ENCODE measurements around the gene PARN.
A peak's percentile ranks its signal among the peaks of the same experiment; 100 is the strongest.

PARN gene

DNA sequence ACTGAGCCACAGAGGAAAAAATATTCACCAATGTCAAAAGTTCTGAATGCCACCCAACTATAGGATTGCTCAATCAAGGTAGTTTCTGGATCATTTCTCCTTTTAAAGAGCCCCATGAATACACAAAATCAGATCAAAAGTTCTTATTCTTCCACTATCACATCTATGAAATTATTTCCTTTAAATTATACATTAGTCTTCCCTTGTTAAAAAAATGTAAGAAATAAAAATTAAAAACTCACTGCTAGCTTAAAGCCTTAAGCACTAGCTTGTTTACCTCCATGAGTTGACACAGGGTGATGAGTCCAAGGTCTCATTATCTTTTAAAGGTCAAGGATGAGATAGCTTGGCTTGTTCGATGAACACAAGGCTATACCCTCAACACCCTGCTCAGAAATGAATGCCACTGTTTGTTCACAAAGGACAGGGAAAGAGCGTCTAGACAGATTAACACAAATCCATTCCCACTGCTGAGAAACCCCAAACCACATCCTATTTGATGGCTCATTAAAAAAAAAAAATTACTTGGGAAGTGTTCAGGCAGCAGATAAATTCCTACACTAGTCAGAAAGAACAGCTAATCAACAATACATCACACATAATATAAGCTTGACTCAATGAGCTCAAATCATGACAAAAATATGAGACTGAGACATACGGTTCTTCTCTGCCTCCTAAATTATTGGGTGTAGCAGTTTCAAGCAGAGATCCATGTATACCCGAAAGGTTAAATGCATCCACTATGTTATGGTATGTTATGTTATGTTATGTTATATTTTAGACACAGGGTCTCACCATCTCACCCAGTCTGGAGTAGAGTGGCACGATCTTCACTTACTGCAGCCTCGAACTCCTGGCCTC, 118.9 kb downstream of the PARN start:
- Histone ChIP-seq H3K4me1 (ENCODE audit: control insufficient read depth, low read depth, low read length) (peaks cover 2% of the 10 kb centered on the region), H2BK120ac (ENCODE audit: low read depth, low read length) (no peak overlapping the region), H3K27ac (ENCODE audit: low read depth, low read length) (no peak overlapping the region), H2BK5ac (ENCODE audit: low read length) (no peak overlapping the region), H3K4me2 (ENCODE audit: low read length) (no peak overlapping the region), H3K4me3 (ENCODE audit: low read length) (no peak overlapping the region), H3K79me1 (ENCODE audit: low read length) (no peaks in the 10 kb centered on the region), H3K4ac (ENCODE audit: low read depth, low read length) (no peak overlapping the region), H4K5ac (ENCODE audit: low read length) (no peak overlapping the region), H3K9ac (ENCODE audit: low read length) (no peak overlapping the region), H3K79me2 (ENCODE audit: control insufficient read depth, insufficient read depth, low read length) (no peaks in the 10 kb centered on the region), H3K27me3 (ENCODE audit: insufficient read depth, low read length, poor library complexity) (no peaks in the 10 kb centered on the region), H4K8ac (ENCODE audit: low read depth, low read length) (no peak overlapping the region), H2AK5ac (ENCODE audit: low read length) (no peak overlapping the region), H3K23ac (ENCODE audit: low read length) (no peak overlapping the region), H3K36me3 (ENCODE audit: control insufficient read depth, insufficient read depth, low read length) (no peaks in the 10 kb centered on the region), H2BK15ac (replicated peaks; ENCODE audit: low read depth) (no peak overlapping the region), H3K56ac (ENCODE audit: low read length) (no peak overlapping the region), H3K18ac (ENCODE audit: low read length) (no peak overlapping the region)
- WGBS (ENCODE audit: extremely low coverage, insufficient coverage, low lambda C conversion rate), result no CpG with 5 or more reads among the region's 6 CpGs
- DNase-seq, result no peak

DNA sequence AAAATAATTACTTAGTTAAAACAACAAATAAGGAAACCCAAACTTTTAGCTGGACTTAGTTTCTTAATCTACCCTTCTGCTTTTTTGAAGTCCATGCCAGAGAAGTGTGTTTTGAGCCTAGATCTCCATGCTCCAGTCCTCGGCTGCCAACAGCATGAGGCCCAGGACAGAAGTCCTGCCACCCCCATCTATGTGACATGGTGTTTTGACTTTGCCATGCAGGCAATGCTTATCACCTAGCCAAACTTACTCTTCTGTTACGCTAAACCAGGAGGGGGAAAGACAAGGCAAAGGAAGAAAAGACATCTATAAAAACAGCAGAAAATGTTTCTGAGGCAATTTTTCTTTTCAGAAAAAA, 119.5 kb downstream of the PARN start:
- no peak overlapping the region for H2BK120ac ChIP-seq (ENCODE audit: low read depth, low read length)
- no peak overlapping the region for H4K5ac ChIP-seq (ENCODE audit: low read length)
- H3K56ac ChIP-seq (ENCODE audit: low read length), result no peak overlapping the region
- H3K79me1 ChIP-seq (ENCODE audit: low read length), result no peaks in the 10 kb centered on the region
- H3K9ac ChIP-seq (ENCODE audit: low read length), result no peak overlapping the region
- H2BK5ac ChIP-seq (ENCODE audit: low read length), result no peak overlapping the region
- no peak overlapping the region for H3K18ac ChIP-seq (ENCODE audit: low read length)
- H3K4me3 ChIP-seq (ENCODE audit: low read length), result no peak overlapping the region
- H3K4me2 ChIP-seq (ENCODE audit: low read length), result no peak overlapping the region
- H3K23ac ChIP-seq (ENCODE audit: low read length), result no peak overlapping the region
- DNase-seq, result no peak
- no peak overlapping the region for H2BK15ac ChIP-seq (replicated peaks; ENCODE audit: low read depth)
- no peaks in the 10 kb centered on the region for H3K27me3 ChIP-seq (ENCODE audit: insufficient read depth, low read length, poor library complexity)
- no peak overlapping the region for H2AK5ac ChIP-seq (ENCODE audit: low read length)
- peaks cover 2% of the 10 kb centered on the region for H3K4me1 ChIP-seq (ENCODE audit: control insufficient read depth, low read depth, low read length)
- H3K4ac ChIP-seq (ENCODE audit: low read depth, low read length), result no peak overlapping the region
- no peaks in the 10 kb centered on the region for H3K79me2 ChIP-seq (ENCODE audit: control insufficient read depth, insufficient read depth, low read length)
- no peak overlapping the region for H4K8ac ChIP-seq (ENCODE audit: low read depth, low read length)
- no peaks in the 10 kb centered on the region for H3K36me3 ChIP-seq (ENCODE audit: control insufficient read depth, insufficient read depth, low read length)
- H3K27ac ChIP-seq (ENCODE audit: low read depth, low read length), result no peak overlapping the region
- whole genome bisulfite sequencing (ENCODE audit: extremely low coverage, insufficient coverage, low lambda C conversion rate), result no CpG with 5 or more reads among the region's 2 CpGs

DNA sequence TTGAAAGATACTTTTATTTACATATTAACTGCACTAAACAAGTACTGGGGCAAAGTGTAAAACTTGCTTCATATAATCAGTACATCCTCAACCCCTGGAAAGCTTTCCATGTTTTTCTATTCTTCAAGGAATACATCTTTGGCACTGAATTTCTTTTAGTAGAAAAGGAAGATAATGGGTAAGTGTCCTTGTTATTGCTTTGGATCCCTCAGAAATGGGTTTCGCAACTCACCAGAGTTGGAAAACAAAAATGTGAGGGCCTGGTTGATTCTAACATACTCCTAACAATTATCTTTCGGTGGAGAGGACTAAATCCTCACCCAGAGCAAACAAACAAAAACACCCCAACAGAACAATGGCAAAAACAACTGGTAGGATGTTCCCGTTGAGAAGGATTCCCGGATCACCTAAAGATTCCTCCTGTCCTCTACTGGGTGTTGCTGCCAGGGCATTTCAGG, 120.4 kb downstream of the PARN start:
- WGBS (ENCODE audit: extremely low coverage, insufficient coverage, low lambda C conversion rate), result no CpG with 5 or more reads among the region's 4 CpGs
- no peak overlapping the region for H2BK15ac ChIP-seq (replicated peaks; ENCODE audit: low read depth)

DNA sequence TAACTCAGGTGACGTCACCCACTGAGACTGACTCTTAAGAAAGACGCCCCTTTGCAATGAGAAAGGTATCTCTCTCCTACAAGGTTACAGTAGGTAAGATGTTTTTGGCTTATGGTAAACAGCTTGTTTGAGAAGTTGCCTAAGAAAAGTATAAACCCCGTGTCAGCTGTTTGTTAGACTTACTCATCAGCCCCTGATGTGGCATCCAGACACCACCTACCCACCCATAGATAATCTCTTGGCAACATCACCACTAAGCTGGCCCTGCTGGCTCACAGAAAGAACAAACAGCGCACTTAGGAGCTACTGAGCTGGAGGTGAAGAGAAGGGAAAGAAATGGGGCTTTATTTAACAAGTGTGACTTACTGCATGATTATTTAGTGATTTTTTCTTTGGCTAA, 121.0 kb downstream of the PARN start:
- H3K27ac ChIP-seq (ENCODE audit: low read depth, low read length), result no peak overlapping the region
- H2BK15ac ChIP-seq (replicated peaks; ENCODE audit: low read depth), result no peak overlapping the region
- H3K36me3 ChIP-seq (ENCODE audit: control insufficient read depth, insufficient read depth, low read length), result no peaks in the 10 kb centered on the region
- H4K5ac ChIP-seq (ENCODE audit: low read length), result no peak overlapping the region
- H2BK5ac ChIP-seq (ENCODE audit: low read length), result no peak overlapping the region
- H2BK120ac ChIP-seq (ENCODE audit: low read depth, low read length), result no peak overlapping the region
- H3K9ac ChIP-seq (ENCODE audit: low read length), result no peak overlapping the region
- no peak overlapping the region for H3K18ac ChIP-seq (ENCODE audit: low read length)
- no peak overlapping the region for H4K8ac ChIP-seq (ENCODE audit: low read depth, low read length)
- H3K4me1 ChIP-seq (ENCODE audit: control insufficient read depth, low read depth, low read length), result peaks cover 2% of the 10 kb centered on the region
- H3K79me2 ChIP-seq (ENCODE audit: control insufficient read depth, insufficient read depth, low read length), result no peaks in the 10 kb centered on the region
- no peak overlapping the region for H3K4me2 ChIP-seq (ENCODE audit: low read length)
- H3K4me3 ChIP-seq (ENCODE audit: low read length), result no peak overlapping the region
- no CpG with 5 or more reads among the region's 4 CpGs for WGBS (ENCODE audit: extremely low coverage, insufficient coverage, low lambda C conversion rate)
- no peak overlapping the region for H3K23ac ChIP-seq (ENCODE audit: low read length)
- DNase-seq, result peak; percentile 52
- H3K56ac ChIP-seq (ENCODE audit: low read length), result no peak overlapping the region
- no peak overlapping the region for H2AK5ac ChIP-seq (ENCODE audit: low read length)
- H3K79me1 ChIP-seq (ENCODE audit: low read length), result no peaks in the 10 kb centered on the region
- H3K4ac ChIP-seq (ENCODE audit: low read depth, low read length), result no peak overlapping the region
- H3K27me3 ChIP-seq (ENCODE audit: insufficient read depth, low read length, poor library complexity), result no peaks in the 10 kb centered on the region

More for the DNA sequence above, 120.4 kb downstream of the PARN start:
- Histone ChIP-seq H3K56ac (ENCODE audit: low read length) (no peak overlapping the region), H4K5ac (ENCODE audit: low read length) (no peak overlapping the region), H3K9ac (ENCODE audit: low read length) (no peak overlapping the region), H3K4me3 (ENCODE audit: low read length) (no peak overlapping the region), H3K36me3 (ENCODE audit: control insufficient read depth, insufficient read depth, low read length) (no peaks in the 10 kb centered on the region), H4K8ac (ENCODE audit: low read depth, low read length) (no peak overlapping the region), H3K18ac (ENCODE audit: low read length) (no peak overlapping the region), H3K27ac (ENCODE audit: low read depth, low read length) (no peak overlapping the region), H3K27me3 (ENCODE audit: insufficient read depth, low read length, poor library complexity) (no peaks in the 10 kb centered on the region), H3K4me2 (ENCODE audit: low read length) (no peak overlapping the region), H3K79me2 (ENCODE audit: control insufficient read depth, insufficient read depth, low read length) (no peaks in the 10 kb centered on the region), H2BK5ac (ENCODE audit: low read length) (no peak overlapping the region), H3K23ac (ENCODE audit: low read length) (no peak overlapping the region), H3K4ac (ENCODE audit: low read depth, low read length) (no peak overlapping the region), H3K79me1 (ENCODE audit: low read length) (no peaks in the 10 kb centered on the region), H3K4me1 (ENCODE audit: control insufficient read depth, low read depth, low read length) (peaks cover 2% of the 10 kb centered on the region), H2AK5ac (ENCODE audit: low read length) (no peak overlapping the region), H2BK120ac (ENCODE audit: low read depth, low read length) (no peak overlapping the region)
- DNase-seq, result peak; percentile 55

DNA sequence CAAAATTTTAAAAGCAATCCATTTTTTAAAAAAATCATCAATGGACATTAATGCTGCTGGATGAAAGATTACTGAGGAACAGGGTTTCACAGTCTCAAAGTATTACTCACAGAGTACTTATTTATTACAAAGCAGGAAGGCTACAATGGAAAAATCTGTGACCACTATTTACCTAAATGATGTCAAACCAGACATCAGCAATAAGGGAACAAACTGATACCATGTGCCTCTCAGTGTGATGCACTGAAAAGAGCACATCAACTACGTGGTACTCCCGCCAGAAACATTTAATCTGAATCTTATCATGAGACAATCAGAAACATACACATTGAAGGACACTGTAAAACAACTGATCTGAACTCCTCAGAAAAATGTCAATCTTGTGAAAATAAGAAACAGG, 124.2 kb downstream of the PARN start:
- no peak overlapping the region for H3K27ac ChIP-seq (ENCODE audit: low read depth, low read length)
- H2BK15ac ChIP-seq (replicated peaks; ENCODE audit: low read depth), result no peak overlapping the region
- H3K27me3 ChIP-seq (ENCODE audit: insufficient read depth, low read length, poor library complexity), result no peaks in the 10 kb centered on the region
- no peak overlapping the region for H3K9ac ChIP-seq (ENCODE audit: low read length)
- H2BK120ac ChIP-seq (ENCODE audit: low read depth, low read length), result no peak overlapping the region
- H2BK5ac ChIP-seq (ENCODE audit: low read length), result no peak overlapping the region
- no peak overlapping the region for H2AK5ac ChIP-seq (ENCODE audit: low read length)
- DNase-seq, result no peak
- H3K4me1 ChIP-seq (ENCODE audit: control insufficient read depth, low read depth, low read length), result peaks cover 19% of the 10 kb centered on the region
- H3K79me1 ChIP-seq (ENCODE audit: low read length), result no peaks in the 10 kb centered on the region
- H3K36me3 ChIP-seq (ENCODE audit: control insufficient read depth, insufficient read depth, low read length), result no peaks in the 10 kb centered on the region
- H3K79me2 ChIP-seq (ENCODE audit: control insufficient read depth, insufficient read depth, low read length), result no peaks in the 10 kb centered on the region
- H3K4ac ChIP-seq (ENCODE audit: low read depth, low read length), result no peak overlapping the region
- H3K4me3 ChIP-seq (ENCODE audit: low read length), result no peak overlapping the region
- WGBS (ENCODE audit: extremely low coverage, insufficient coverage, low lambda C conversion rate), result no CpG with 5 or more reads among the region's 2 CpGs
- no peak overlapping the region for H3K56ac ChIP-seq (ENCODE audit: low read length)
- H3K4me2 ChIP-seq (ENCODE audit: low read length), result no peak overlapping the region
- no peak overlapping the region for H3K23ac ChIP-seq (ENCODE audit: low read length)
- H4K8ac ChIP-seq (ENCODE audit: low read depth, low read length), result no peak overlapping the region
- no peak overlapping the region for H3K18ac ChIP-seq (ENCODE audit: low read length)
- H4K5ac ChIP-seq (ENCODE audit: low read length), result no peak overlapping the region

All from mesendoderm (in vitro differentiated cells).